KMS-11 (cell line): ENCODE results near the gene TRIM44.

Experiments
- H2AFZ ChIP-seq: fragments of 200-600 bp; sonication (generic); 2 replicates; pipeline ENCODE4 v1.6.1; 2016; ENCODE audit warnings: antibody characterized with exemption, mixed run types, low read depth
- H3K27ac ChIP-seq: fragments of 200-600 bp; sonication (generic); 2 replicates; pipeline ENCODE4 v1.6.1; 2016; ENCODE audit warnings: mild to moderate bottlenecking, mixed run types
- H3K27me3 ChIP-seq: fragments of 200-600 bp; sonication (generic); 2 replicates; pipeline ENCODE4 v1.6.1; 2017; ENCODE audit warnings: mild to moderate bottlenecking, low read depth, mixed run types, moderate library complexity; ENCODE audit not compliant: insufficient read depth
- H3K36me3 ChIP-seq: fragments of 200-600 bp; sonication (generic); 2 replicates; pipeline ENCODE4 v1.6.1; 2017; ENCODE audit warnings: mild to moderate bottlenecking, mixed run types; ENCODE audit not compliant: insufficient read depth
- H3K4me1 ChIP-seq: fragments of 200-600 bp; sonication (generic); 2 replicates; pipeline ENCODE4 v1.6.1; 2016; ENCODE audit warnings: mild to moderate bottlenecking, low read depth, mixed run types; ENCODE audit not compliant: poor library complexity, severe bottlenecking
- H3K4me2 ChIP-seq: fragments of 200-600 bp; sonication (generic); 2 replicates; pipeline ENCODE4 v1.7.0; 2016; ENCODE audit warnings: mild to moderate bottlenecking, mixed run types
- H3K4me3 ChIP-seq: fragments of 200-600 bp; sonication (generic); IDR thresholded peaks from 2 replicates; pipeline ENCODE4 v1.6.1; 2017; ENCODE audit warnings: low read depth, low read length, mixed read lengths; ENCODE audit not compliant: insufficient read depth
- H3K79me2 ChIP-seq: fragments of 200-600 bp; sonication (generic); 2 replicates; pipeline ENCODE4 v1.6.1; 2016; ENCODE audit warnings: low read depth, mixed run types; ENCODE audit not compliant: insufficient read depth
- H3K9ac ChIP-seq: fragments of 200-600 bp; sonication (generic); 2 replicates; pipeline ENCODE4 v1.6.1; 2016; ENCODE audit warnings: mild to moderate bottlenecking, mixed run types
- H4K20me1 ChIP-seq: fragments of 200-600 bp; sonication (generic); 2 replicates; pipeline ENCODE4 v1.6.1; 2016; ENCODE audit warnings: mild to moderate bottlenecking, mixed run types; ENCODE audit not compliant: insufficient read depth
- TF ChIP-seq, protein P1 (sequence below): fragments of 200-600 bp; sonication (generic); conservative IDR thresholded peaks from 2 replicates; pipeline ENCODE4 v1.6.1; 2017; ENCODE audit warnings: low read depth, mild to moderate bottlenecking, antibody characterized with exemption, low read length, moderate library complexity, mixed read lengths

Gene TRIM44

DNA sequence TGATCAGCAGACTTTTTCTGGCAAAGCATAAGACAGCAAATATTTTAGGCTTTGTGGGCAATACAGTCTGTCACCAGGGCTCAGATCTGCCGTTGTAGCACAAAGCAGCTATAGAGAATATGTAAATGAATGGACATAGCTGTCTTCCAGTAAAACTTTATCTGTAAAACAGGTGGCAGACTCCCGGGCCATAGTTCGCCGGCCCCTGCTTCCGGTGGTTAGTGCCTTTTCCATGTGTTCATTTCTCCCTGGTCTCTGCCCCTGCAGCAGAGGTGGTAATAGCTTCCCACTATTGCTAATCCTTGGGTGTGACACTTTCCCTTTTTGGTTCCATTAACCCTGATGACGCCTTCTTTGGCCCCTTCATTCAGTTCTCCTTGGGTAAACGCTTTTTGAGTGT lies 187.6 kb downstream of the TRIM44 start:
- Histone ChIP-seq H3K79me2 (no peaks in the 10 kb centered on the region), H4K20me1 (no peaks in the 10 kb centered on the region), H3K4me3 (no peak overlapping the region), H3K4me1 (no peaks in the 10 kb centered on the region), H3K27ac (no peak overlapping the region), H3K36me3 (no peaks in the 10 kb centered on the region), H3K4me2 (no peak overlapping the region), H3K9ac (no peak overlapping the region), H2AFZ (no peak overlapping the region), H3K27me3 (no peaks in the 10 kb centered on the region)
- TF ChIP-seq, protein P1, sequence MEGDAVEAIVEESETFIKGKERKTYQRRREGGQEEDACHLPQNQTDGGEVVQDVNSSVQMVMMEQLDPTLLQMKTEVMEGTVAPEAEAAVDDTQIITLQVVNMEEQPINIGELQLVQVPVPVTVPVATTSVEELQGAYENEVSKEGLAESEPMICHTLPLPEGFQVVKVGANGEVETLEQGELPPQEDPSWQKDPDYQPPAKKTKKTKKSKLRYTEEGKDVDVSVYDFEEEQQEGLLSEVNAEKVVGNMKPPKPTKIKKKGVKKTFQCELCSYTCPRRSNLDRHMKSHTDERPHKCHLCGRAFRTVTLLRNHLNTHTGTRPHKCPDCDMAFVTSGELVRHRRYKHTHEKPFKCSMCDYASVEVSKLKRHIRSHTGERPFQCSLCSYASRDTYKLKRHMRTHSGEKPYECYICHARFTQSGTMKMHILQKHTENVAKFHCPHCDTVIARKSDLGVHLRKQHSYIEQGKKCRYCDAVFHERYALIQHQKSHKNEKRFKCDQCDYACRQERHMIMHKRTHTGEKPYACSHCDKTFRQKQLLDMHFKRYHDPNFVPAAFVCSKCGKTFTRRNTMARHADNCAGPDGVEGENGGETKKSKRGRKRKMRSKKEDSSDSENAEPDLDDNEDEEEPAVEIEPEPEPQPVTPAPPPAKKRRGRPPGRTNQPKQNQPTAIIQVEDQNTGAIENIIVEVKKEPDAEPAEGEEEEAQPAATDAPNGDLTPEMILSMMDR, result no peak

DNA sequence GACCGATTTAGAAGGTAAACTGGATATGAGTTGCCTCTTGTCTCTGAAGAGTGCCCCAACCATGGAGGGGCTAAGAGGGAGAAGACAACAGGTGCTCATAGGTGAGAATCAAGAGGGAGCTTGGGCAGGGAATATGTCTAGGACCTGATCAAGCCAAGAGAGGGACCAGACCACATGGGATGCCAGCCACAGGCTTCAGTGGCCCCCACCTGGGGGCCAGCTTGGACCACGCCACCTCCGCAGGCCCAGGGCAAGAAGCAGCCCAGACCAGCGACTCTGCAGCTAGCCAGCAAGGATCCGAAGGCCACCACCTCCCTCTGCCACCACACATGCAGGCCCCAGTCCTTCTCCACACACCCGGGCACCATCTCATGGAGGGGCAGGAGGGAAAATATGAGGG lies 188.8 kb downstream of the TRIM44 start:
- Histone ChIP-seq H3K27me3 (no peaks in the 10 kb centered on the region), H3K4me1 (no peaks in the 10 kb centered on the region), H4K20me1 (no peaks in the 10 kb centered on the region), H3K4me2 (no peak overlapping the region), H3K36me3 (no peaks in the 10 kb centered on the region), H2AFZ (no peak overlapping the region), H3K27ac (no peak overlapping the region), H3K9ac (no peak overlapping the region), H3K79me2 (no peaks in the 10 kb centered on the region), H3K4me3 (no peak overlapping the region)
- TF ChIP-seq, protein P1, result no peak

DNA sequence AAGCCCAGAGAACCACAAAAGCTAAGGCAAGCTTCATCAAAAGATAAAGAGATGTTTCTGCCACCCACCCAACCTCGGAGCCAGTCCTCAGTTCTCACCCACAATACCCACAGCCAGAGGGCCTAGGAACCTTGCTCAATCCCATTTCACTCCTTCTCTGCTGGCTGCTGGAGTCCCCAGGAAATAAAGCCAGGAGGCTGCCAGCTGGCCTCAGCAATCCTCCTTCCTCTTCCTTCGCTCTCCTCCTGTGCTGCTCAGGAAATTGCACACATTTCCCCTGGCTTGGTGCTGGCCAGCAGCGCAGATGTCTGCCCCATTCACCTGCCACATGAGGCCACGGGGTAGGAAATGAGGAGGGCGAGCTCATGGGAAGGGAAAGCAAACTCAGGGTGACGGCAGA lies 189.5 kb downstream of the TRIM44 start:
- TF ChIP-seq, protein P1, result no peak
- H3K27ac ChIP-seq, result no peak overlapping the region
- no peaks in the 10 kb centered on the region for H3K4me1 ChIP-seq
- H3K36me3 ChIP-seq, result no peaks in the 10 kb centered on the region
- H4K20me1 ChIP-seq, result no peaks in the 10 kb centered on the region
- no peaks in the 10 kb centered on the region for H3K27me3 ChIP-seq
- H3K9ac ChIP-seq, result no peak overlapping the region
- H3K79me2 ChIP-seq, result no peaks in the 10 kb centered on the region
- no peak overlapping the region for H2AFZ ChIP-seq
- no peak overlapping the region for H3K4me3 ChIP-seq
- no peak overlapping the region for H3K4me2 ChIP-seq

DNA sequence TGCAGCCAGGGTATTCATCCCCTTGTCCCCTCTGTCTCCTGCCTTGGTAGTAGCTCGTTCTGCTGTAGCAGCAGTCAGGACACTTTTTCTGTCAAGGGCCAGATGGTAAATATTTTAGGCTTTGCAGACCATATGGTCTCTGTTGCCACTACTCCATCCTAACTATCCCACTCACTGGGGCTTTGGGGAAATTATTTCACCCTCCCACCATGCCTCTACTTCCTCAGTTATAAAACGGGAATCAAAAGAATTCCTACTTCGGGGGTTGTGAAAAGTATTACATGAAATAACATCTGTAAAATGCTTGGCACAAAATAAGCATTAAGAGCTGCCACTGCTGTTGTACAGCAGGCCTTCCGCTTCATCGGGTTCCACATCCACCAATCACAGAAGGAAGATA lies 191.4 kb downstream of the TRIM44 start:
- no peak overlapping the region for H2AFZ ChIP-seq
- H3K4me1 ChIP-seq, result no peaks in the 10 kb centered on the region
- TF ChIP-seq, protein P1, result no peak
- H3K4me3 ChIP-seq, result no peak overlapping the region
- no peaks in the 10 kb centered on the region for H3K79me2 ChIP-seq
- H3K9ac ChIP-seq, result no peak overlapping the region
- H4K20me1 ChIP-seq, result no peaks in the 10 kb centered on the region
- no peaks in the 10 kb centered on the region for H3K27me3 ChIP-seq
- no peak overlapping the region for H3K27ac ChIP-seq
- no peaks in the 10 kb centered on the region for H3K36me3 ChIP-seq
- H3K4me2 ChIP-seq, result no peak overlapping the region
